ENCODE data around the gene UBR4. TPM values are rescaled to one million over a fixed set of nuclear protein-coding genes. Genes with fewer than 3 reads are reported as not detected.

Gene UBR4
- polyA plus RNA-seq, 2 of the 4 experiments (the other 2 are of a cell fraction): 55.8 to 74.3 TPM

GRCh38 chr1:19033926-19034680 lies 176.0 kb downstream of the UBR4 start:
- Histone ChIP-seq H3K27ac (peak overlapping the region; percentile 2 to 75; a peak in 4 of 6 replicates), H3K9me3 (no peaks in the 10 kb centered on the region), H3K4me2 (0 out of 3 replicates have a peak overlapping the region, but pooled peaks have one; percentile 7), H3K4me3 (no peak overlapping the region), H3K4me1 (peaks cover 9% of the 10 kb centered on the region)
- 69% methylated on average over 15 of the region's 22 CpGs for WGBS (ENCODE audit: missing lambda C conversion rate)
- no peak for DNase-seq (ENCODE audit: low read depth in 1 of 2, low spot score in 1 of 2)
- ATAC-seq: no peak; a peak in 1 of 6 replicates
- CTCF ChIA-PET: interaction anchor here (2.6 kb wide), 1 partner anchor 121 kb away, joined by 6 read pairs; no protein-coding TSS in a partner anchor
- no peak for FAIRE-seq
- POLR2A ChIA-PET: no interaction called here
- TF ChIP-seq CEBPB (IDR thresholded peaks at IDR 0.05) (no peak), EP300 (IDR thresholded peaks at IDR 0.05) (no peak), MYC (IDR thresholded peaks at IDR 0.05; ENCODE audit: borderline replicate concordance, low read length) (no peak), NPAS2 (CRISPR knock-in tag; IDR thresholded peaks at IDR 0.05; ENCODE audit: borderline replicate concordance) (no peak), SMC3 (IDR thresholded peaks at IDR 0.05) (no peak)

DNA sequence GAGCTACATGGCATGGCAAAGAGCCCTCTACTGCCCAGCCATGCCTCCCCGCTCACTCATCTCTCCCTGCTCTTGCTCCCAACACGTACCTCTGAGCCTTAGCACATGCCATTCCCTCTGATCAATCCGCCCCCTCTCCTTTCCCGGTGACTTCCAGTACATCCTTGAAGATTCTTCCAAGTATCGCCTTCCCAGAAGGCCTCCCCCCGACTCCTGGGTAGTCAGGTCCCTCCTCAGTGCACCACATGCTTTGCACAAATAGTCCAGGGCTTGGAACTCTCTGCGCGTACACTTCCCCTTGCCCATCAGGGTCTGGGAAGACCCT lies 176.6 kb downstream of the UBR4 start:
- WGBS (ENCODE audit: missing lambda C conversion rate): 82% methylated on average over 6 of the region's 8 CpGs
- Histone ChIP-seq H3K4me3 (no peak overlapping the region), H3K27ac (peak overlapping the region in 1 of 2 experiments; percentile 75; a peak in 4 of 6 replicates), H3K4me2 (no peak overlapping the region), H3K4me1 (peaks cover 9% of the 10 kb centered on the region), H3K9me3 (no peaks in the 10 kb centered on the region)
- POLR2A ChIA-PET: no interaction called here
- no peak for ATAC-seq
- CTCF ChIA-PET: interaction anchor here (2.6 kb wide), 1 partner anchor 121 kb away, joined by 6 read pairs; no protein-coding TSS in a partner anchor
- no peak for DNase-seq (ENCODE audit: low read depth in 1 of 2, low spot score in 1 of 2)
- no peak for FAIRE-seq
- TF ChIP-seq ZNF302 (CRISPR knock-in tag; IDR thresholded peaks at IDR 0.05) (no peak), CHD2 (IDR thresholded peaks at IDR 0.05; ENCODE audit: low read length, partially characterized antibody) (no peak), BHLHE40 (IDR thresholded peaks at IDR 0.05; ENCODE audit: low read depth, low read length) (no peak), PHF8 (IDR thresholded peaks at IDR 0.05; ENCODE audit: borderline replicate concordance, low read depth) (no peak), TP53 (CRISPR knock-in tag; IDR thresholded peaks at IDR 0.05) (no peak), CBX8 (IDR thresholded peaks at IDR 0.05) (no peak), CEBPB (IDR thresholded peaks at IDR 0.05) (no peak), RARB (CRISPR knock-in tag; IDR thresholded peaks at IDR 0.05) (no peak), RCOR1 (IDR thresholded peaks at IDR 0.05; ENCODE audit: low read depth, low read length) (no peak), EHMT2 (IDR thresholded peaks at IDR 0.05; ENCODE audit: low read depth) (no peak), HOXB5 (CRISPR knock-in tag; IDR thresholded peaks at IDR 0.05) (no peak), MAFK (IDR thresholded peaks at IDR 0.05; ENCODE audit: partially characterized antibody) (no peak), FOSB (CRISPR knock-in tag; IDR thresholded peaks at IDR 0.05) (no peak), CHD4 (IDR thresholded peaks at IDR 0.05; ENCODE audit: borderline replicate concordance) (no peak), NFE2L2 (conservative IDR thresholded peaks at IDR 0.05; ENCODE audit: low read length) (no peak), HOXB13 (CRISPR knock-in tag; IDR thresholded peaks at IDR 0.05; ENCODE audit: low read depth) (no peak), SMC3 (IDR thresholded peaks at IDR 0.05) (no peak)
- TF ChIP-seq, protein P1, sequence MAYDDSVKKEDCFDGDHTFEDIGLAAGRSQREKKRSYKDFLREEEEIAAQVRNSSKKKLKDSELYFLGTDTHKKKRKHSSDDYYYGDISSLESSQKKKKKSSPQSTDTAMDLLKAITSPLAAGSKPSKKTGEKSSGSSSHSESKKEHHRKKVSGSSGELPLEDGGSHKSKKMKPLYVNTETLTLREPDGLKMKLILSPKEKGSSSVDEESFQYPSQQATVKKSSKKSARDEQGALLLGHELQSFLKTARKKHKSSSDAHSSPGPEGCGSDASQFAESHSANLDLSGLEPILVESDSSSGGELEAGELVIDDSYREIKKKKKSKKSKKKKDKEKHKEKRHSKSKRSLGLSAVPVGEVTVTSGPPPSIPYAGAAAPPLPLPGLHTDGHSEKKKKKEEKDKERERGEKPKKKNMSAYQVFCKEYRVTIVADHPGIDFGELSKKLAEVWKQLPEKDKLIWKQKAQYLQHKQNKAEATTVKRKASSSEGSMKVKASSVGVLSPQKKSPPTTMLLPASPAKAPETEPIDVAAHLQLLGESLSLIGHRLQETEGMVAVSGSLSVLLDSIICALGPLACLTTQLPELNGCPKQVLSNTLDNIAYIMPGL (CRISPR knock-in tag; IDR thresholded peaks at IDR 0.05; ENCODE audit: borderline replicate concordance): no peak
- TF ChIP-seq, protein P2, sequence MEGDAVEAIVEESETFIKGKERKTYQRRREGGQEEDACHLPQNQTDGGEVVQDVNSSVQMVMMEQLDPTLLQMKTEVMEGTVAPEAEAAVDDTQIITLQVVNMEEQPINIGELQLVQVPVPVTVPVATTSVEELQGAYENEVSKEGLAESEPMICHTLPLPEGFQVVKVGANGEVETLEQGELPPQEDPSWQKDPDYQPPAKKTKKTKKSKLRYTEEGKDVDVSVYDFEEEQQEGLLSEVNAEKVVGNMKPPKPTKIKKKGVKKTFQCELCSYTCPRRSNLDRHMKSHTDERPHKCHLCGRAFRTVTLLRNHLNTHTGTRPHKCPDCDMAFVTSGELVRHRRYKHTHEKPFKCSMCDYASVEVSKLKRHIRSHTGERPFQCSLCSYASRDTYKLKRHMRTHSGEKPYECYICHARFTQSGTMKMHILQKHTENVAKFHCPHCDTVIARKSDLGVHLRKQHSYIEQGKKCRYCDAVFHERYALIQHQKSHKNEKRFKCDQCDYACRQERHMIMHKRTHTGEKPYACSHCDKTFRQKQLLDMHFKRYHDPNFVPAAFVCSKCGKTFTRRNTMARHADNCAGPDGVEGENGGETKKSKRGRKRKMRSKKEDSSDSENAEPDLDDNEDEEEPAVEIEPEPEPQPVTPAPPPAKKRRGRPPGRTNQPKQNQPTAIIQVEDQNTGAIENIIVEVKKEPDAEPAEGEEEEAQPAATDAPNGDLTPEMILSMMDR (IDR thresholded peaks at IDR 0.05): no peak
